HepG2 (cell line): Measurements from ENCODE around the gene VAMP4.

ENCODE experiments used
- ASH2L ChIP-seq: fragments of 300-600, 200-600 bp; sonication (generic); IDR thresholded peaks from 2 replicates; pipeline ENCODE4 v1.7.0; 2017; ENCODE audit warnings: low read depth, mild to moderate bottlenecking, moderate library complexity, mixed read lengths, low read length; ENCODE audit not compliant: insufficient read length
- ATF7 ChIP-seq, 2 experiments: fragments of 450-650 bp in 1 of 2; sonication (generic) in 1 of 2; formaldehyde crosslinking in 1 of 2; IDR thresholded peaks; 2 replicates each; pipeline versions ENCODE4 v1.4.0 to v1.6.1; 2016 to 2020; ENCODE audit warnings: antibody characterized with exemption in 1 of 2, mild to moderate bottlenecking in 1 of 2, missing genetic modification reagents in 1 of 2
- BRCA1 ChIP-seq: sonication (generic); formaldehyde crosslinking; IDR thresholded peaks from 2 replicates; pipeline ENCODE4 v1.4.0; 2020; ENCODE audit warnings: missing genetic modification reagents
- EP300 ChIP-seq, 3 experiments: sonication (generic) in 1 of 3; formaldehyde crosslinking in 1 of 3; IDR thresholded peaks; 2 replicates each; pipeline versions ENCODE4 v1.5.1 to v1.6.1; 2011 to 2020; ENCODE audit warnings: low read depth in 2 of 3, low read length in 2 of 3, borderline replicate concordance in 1 of 3, improper control_type of control experiment in 1 of 3, mild to moderate bottlenecking in 1 of 3, missing genetic modification reagents in 1 of 3, moderate library complexity in 1 of 3
- GATAD2A ChIP-seq: IDR thresholded peaks from 2 replicates; pipeline ENCODE4 v1.6.1; 2016
- KDM5A ChIP-seq: fragments of 200-600 bp; sonication (generic); IDR thresholded peaks from 2 replicates; pipeline ENCODE4 v1.7.0; 2018; ENCODE audit warnings: antibody characterized with exemption, mild to moderate bottlenecking, low read length, borderline replicate concordance
- POLR2A ChIP-seq, 2 experiments: IDR thresholded peaks; 2 replicates each; pipeline ENCODE4 v1.6.1; 2011; ENCODE audit warnings: low read depth in 2 of 2, low read length in 2 of 2, mild to moderate bottlenecking in 1 of 2, moderate library complexity in 1 of 2; ENCODE audit not compliant: insufficient read depth in 1 of 2
- TEAD2 ChIP-seq: sonication (generic); formaldehyde crosslinking; IDR thresholded peaks from 2 replicates; pipeline ENCODE4 v1.9.0; 2021; ENCODE audit warnings: missing genetic modification reagents
- THYN1 ChIP-seq: sonication (generic); formaldehyde crosslinking; IDR thresholded peaks from 2 replicates; pipeline ENCODE4 v1.8.1; 2023; ENCODE audit warnings: low read depth, mild to moderate bottlenecking, moderate library complexity, missing genetic modification reagents, borderline replicate concordance
- ZNF20 ChIP-seq: sonication (generic); formaldehyde crosslinking; IDR thresholded peaks from 2 replicates; pipeline ENCODE4 v1.4.0; 2020; ENCODE audit warnings: mild to moderate bottlenecking, moderate library complexity, missing genetic modification reagents
- ZNF296 ChIP-seq: sonication (generic); formaldehyde crosslinking; conservative IDR thresholded peaks from 2 replicates; pipeline ENCODE4 v1.5.0; 2020; ENCODE audit warnings: mild to moderate bottlenecking, missing genetic modification reagents
- ZNF530 ChIP-seq: sonication (generic); formaldehyde crosslinking; IDR thresholded peaks from 2 replicates; pipeline ENCODE4 v1.5.0; 2020; ENCODE audit warnings: low read depth, mild to moderate bottlenecking, missing genetic modification reagents
- TF ChIP-seq, protein P1 (sequence below): sonication (generic); formaldehyde crosslinking; conservative IDR thresholded peaks from 2 replicates; pipeline ENCODE4 v1.5.0; 2020; ENCODE audit warnings: missing genetic modification reagents
- TF ChIP-seq, protein P2 (sequence below): sonication (generic); formaldehyde crosslinking; IDR thresholded peaks from 2 replicates; pipeline ENCODE4 v1.5.0; 2020; ENCODE audit warnings: mild to moderate bottlenecking, missing genetic modification reagents, moderate library complexity

DNA sequence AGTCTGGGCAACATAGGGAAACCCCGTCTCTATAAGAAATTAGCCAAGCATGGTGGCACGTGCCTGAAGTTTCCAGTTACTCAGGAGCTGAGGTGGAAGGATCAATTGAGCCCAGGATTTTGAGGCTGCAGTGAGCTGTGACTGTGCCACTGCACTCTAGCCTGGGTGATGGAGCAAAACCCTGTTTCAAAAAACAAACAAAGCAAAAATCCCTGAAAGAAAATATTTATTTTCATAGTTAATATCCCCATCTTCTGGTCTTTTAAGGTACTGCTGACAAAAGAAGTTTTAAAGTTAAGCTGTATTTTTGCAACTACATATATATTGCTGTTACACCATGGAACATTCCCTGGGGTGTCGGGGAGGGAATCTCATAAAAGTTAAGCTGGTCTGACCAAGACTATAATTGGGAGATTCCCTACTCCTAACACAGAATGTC, 26.0 kb downstream of the VAMP4 start:
- TF ChIP-seq ZNF296 (no peak), THYN1 (CRISPR knock-in tag) (no peak), BRCA1 (CRISPR knock-in tag) (no peak), ZNF530 (CRISPR knock-in tag) (no peak), GATAD2A (CRISPR knock-in tag) (no peak), POLR2A (IDR thresholded peaks at IDR 0.05; ENCODE audit: insufficient read depth in 1 of 2, low read depth in 2 of 2, low read length in 2 of 2) (no peak), ASH2L (no peak), TEAD2 (CRISPR knock-in tag) (no peak), ATF7 (IDR thresholded peaks at IDR 0.05) (no peak), ATF7 (CRISPR knock-in tag; IDR thresholded peaks at IDR 0.05) (no peak), EP300 (IDR thresholded peaks at IDR 0.05; ENCODE audit: low read depth in 2 of 2, low read length in 2 of 2) (no peak), EP300 (CRISPR knock-in tag; IDR thresholded peaks at IDR 0.05; ENCODE audit: borderline replicate concordance) (no peak), ZNF20 (CRISPR knock-in tag) (no peak), KDM5A (no peak)
- TF ChIP-seq, protein P1, sequence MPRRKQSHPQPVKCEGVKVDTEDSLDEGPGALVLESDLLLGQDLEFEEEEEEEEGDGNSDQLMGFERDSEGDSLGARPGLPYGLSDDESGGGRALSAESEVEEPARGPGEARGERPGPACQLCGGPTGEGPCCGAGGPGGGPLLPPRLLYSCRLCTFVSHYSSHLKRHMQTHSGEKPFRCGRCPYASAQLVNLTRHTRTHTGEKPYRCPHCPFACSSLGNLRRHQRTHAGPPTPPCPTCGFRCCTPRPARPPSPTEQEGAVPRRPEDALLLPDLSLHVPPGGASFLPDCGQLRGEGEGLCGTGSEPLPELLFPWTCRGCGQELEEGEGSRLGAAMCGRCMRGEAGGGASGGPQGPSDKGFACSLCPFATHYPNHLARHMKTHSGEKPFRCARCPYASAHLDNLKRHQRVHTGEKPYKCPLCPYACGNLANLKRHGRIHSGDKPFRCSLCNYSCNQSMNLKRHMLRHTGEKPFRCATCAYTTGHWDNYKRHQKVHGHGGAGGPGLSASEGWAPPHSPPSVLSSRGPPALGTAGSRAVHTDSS (CRISPR knock-in tag) = no peak
- TF ChIP-seq, protein P2, sequence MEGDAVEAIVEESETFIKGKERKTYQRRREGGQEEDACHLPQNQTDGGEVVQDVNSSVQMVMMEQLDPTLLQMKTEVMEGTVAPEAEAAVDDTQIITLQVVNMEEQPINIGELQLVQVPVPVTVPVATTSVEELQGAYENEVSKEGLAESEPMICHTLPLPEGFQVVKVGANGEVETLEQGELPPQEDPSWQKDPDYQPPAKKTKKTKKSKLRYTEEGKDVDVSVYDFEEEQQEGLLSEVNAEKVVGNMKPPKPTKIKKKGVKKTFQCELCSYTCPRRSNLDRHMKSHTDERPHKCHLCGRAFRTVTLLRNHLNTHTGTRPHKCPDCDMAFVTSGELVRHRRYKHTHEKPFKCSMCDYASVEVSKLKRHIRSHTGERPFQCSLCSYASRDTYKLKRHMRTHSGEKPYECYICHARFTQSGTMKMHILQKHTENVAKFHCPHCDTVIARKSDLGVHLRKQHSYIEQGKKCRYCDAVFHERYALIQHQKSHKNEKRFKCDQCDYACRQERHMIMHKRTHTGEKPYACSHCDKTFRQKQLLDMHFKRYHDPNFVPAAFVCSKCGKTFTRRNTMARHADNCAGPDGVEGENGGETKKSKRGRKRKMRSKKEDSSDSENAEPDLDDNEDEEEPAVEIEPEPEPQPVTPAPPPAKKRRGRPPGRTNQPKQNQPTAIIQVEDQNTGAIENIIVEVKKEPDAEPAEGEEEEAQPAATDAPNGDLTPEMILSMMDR (CRISPR knock-in tag) = peak; percentile 23; the same call in 1 of the 2 replicates
